Measurements from ENCODE around the gene KRT1. TPM values are rescaled to one million over a fixed set of nuclear protein-coding genes. Genes with fewer than 3 reads are reported as not detected.

Gene KRT1
- total RNA-seq, 1 donor from 2014 or later = not detected

GRCh38 chr12:52688481-52688880 lies 8.3 kb upstream of the KRT1 start:
- Histone ChIP-seq H3K27me3 (ENCODE audit: insufficient read depth, low read length) (peaks cover 60% of the 10 kb centered on the region), H3K36me3 (ENCODE audit: insufficient read depth, low read length) (no peaks in the 10 kb centered on the region), H2AFZ (ENCODE audit: low read depth, low read length) (no peak overlapping the region), H3K9me3 (ENCODE audit: insufficient read depth, low read depth, low read length) (no peaks in the 10 kb centered on the region), H3K4me3 (ENCODE audit: insufficient read depth, low read depth, low read length) (no peak overlapping the region), H3K4me2 (ENCODE audit: low read length) (no peak overlapping the region), H3K4me1 (ENCODE audit: insufficient read depth, low read length) (no peaks in the 10 kb centered on the region), H3K27ac (ENCODE audit: low read depth, low read length) (no peak overlapping the region), H4K20me1 (ENCODE audit: insufficient read depth, low read length) (no peaks in the 10 kb centered on the region), H3K9ac (ENCODE audit: low read length) (no peak overlapping the region), H3K79me2 (ENCODE audit: insufficient read depth, low read length) (no peaks in the 10 kb centered on the region)
- FAIRE-seq (no peak), DNase-seq (ENCODE audit: low read depth) (no peak)
- TF ChIP-seq CTCF (IDR thresholded peaks at IDR 0.05; ENCODE audit: insufficient read depth, low read depth, low read length) (no peak), EZH2 (IDR thresholded peaks at IDR 0.05; ENCODE audit: insufficient read depth, low read length) (no peak)
- Mint-ChIP-seq H3K4me1 (ENCODE audit: low read depth, unreplicated experiment) (peaks cover 9% of the 10 kb centered on the region), H3K27me3 (ENCODE audit: low read depth, unreplicated experiment) (peaks cover 93% of the 10 kb centered on the region), H3K36me3 (ENCODE audit: low read depth, unreplicated experiment) (no peaks in the 10 kb centered on the region), H3K27ac (ENCODE audit: unreplicated experiment) (no peak overlapping the region), H3K4me3 (ENCODE audit: unreplicated experiment) (no peak overlapping the region), H3K9me3 (ENCODE audit: unreplicated experiment) (peaks cover 4% of the 10 kb centered on the region)

- Histone ChIP-seq H3K79me2 (ENCODE audit: insufficient read depth, low read length) (no peaks in the 10 kb centered on the region), H3K9ac (ENCODE audit: low read length) (no peak overlapping the region), H3K4me1 (ENCODE audit: insufficient read depth, low read length) (no peaks in the 10 kb centered on the region), H3K4me2 (ENCODE audit: low read length) (no peak overlapping the region), H3K9me3 (ENCODE audit: insufficient read depth, low read depth, low read length) (no peaks in the 10 kb centered on the region), H3K27ac (ENCODE audit: low read depth, low read length) (no peak overlapping the region), H3K4me3 (ENCODE audit: insufficient read depth, low read depth, low read length) (no peak overlapping the region), H4K20me1 (ENCODE audit: insufficient read depth, low read length) (no peaks in the 10 kb centered on the region), H3K27me3 (ENCODE audit: insufficient read depth, low read length) (peaks cover 55% of the 10 kb centered on the region), H3K36me3 (ENCODE audit: insufficient read depth, low read length) (no peaks in the 10 kb centered on the region), H2AFZ (ENCODE audit: low read depth, low read length) (no peak overlapping the region)
- peaks cover 9% of the 10 kb centered on the region for H3K4me1 Mint-ChIP-seq (ENCODE audit: low read depth, unreplicated experiment)
- H3K4me3 Mint-ChIP-seq (ENCODE audit: unreplicated experiment) = no peak overlapping the region
- no peak for DNase-seq (ENCODE audit: low read depth)
- H3K9me3 Mint-ChIP-seq (ENCODE audit: unreplicated experiment) = peaks cover 1% of the 10 kb centered on the region
- no peaks in the 10 kb centered on the region for H3K36me3 Mint-ChIP-seq (ENCODE audit: low read depth, unreplicated experiment)
- no peak overlapping the region for H3K27ac Mint-ChIP-seq (ENCODE audit: unreplicated experiment)
- TF ChIP-seq EZH2 (IDR thresholded peaks at IDR 0.05; ENCODE audit: insufficient read depth, low read length) (no peak), CTCF (IDR thresholded peaks at IDR 0.05; ENCODE audit: insufficient read depth, low read depth, low read length) (no peak)
- FAIRE-seq = no peak
- H3K27me3 Mint-ChIP-seq (ENCODE audit: low read depth, unreplicated experiment) = peaks cover 92% of the 10 kb centered on the region
Measured at GRCh38 chr12:52687497-52688385, 7.5 kb upstream of the KRT1 start.

Measured in astrocyte (in vitro differentiated cells and primary cell).